Ovary (tissue), 3 donors: ENCODE data around the gene DTNBP1.

ENCODE experiments used
- CTCF ChIP-seq, 3 donors: fragments of 450-650 bp in 2 of 3; fragments of 200-600 bp in 1 of 3; IDR thresholded peaks; one replicate each; pipeline versions ENCODE4 v1.5.1 to v1.8.0; 2016 to 2022; ENCODE audit warnings: antibody characterized with exemption in 3 of 3, mild to moderate bottlenecking in 1 of 3
- EP300 ChIP-seq: sonication (generic); formaldehyde crosslinking; IDR thresholded peaks from one replicate; pipeline ENCODE4 v1.6.1; 2017; ENCODE audit warnings: antibody characterized with exemption
- POLR2A ChIP-seq: fragments of 450-650 bp; IDR thresholded peaks from one replicate; pipeline ENCODE4 v1.6.1; 2017; ENCODE audit warnings: antibody characterized with exemption, mild to moderate bottlenecking, moderate library complexity
- donor health status: DM: no; HTN: no; CAD: no.

GRCh38 chr6:15491255-15491985 is 171.4 kb downstream of the DTNBP1 start:
- no peak for TF ChIP-seq EP300
- peak; percentile 85 to 98 (median 87) for TF ChIP-seq CTCF (IDR thresholded peaks at IDR 0.05)
- no peak for TF ChIP-seq POLR2A
